ENCODE data around the gene IFITM10. TPM values are rescaled to one million over a fixed set of nuclear protein-coding genes. Genes with fewer than 3 reads are reported as not detected.

The IFITM10 gene
- total RNA-seq, 1 experiment from 2014 or later = 0.59 TPM

- Histone ChIP-seq H2BK120ac (ENCODE audit: low read depth, low read length, poor library complexity, severe bottlenecking) (no peak overlapping the region), H3K4ac (ENCODE audit: low read depth, low read length) (no peak overlapping the region), H3K56ac (ENCODE audit: insufficient read length, low read depth, low read length) (no peak overlapping the region), H4K5ac (ENCODE audit: insufficient read length, low read depth, low read length) (no peak overlapping the region), H3K23ac (ENCODE audit: insufficient read length, low read depth, low read length) (no peak overlapping the region), H3K4me2 (ENCODE audit: insufficient read depth, insufficient read length, low read length) (no peak overlapping the region), H3K14ac (ENCODE audit: insufficient read depth, low read length) (no peak overlapping the region), H3K79me2 (ENCODE audit: insufficient read depth, low read length) (no peaks in the 10 kb centered on the region), H2BK20ac (ENCODE audit: low read depth, low read length, poor library complexity, severe bottlenecking) (no peak overlapping the region), H3K4me1 (ENCODE audit: insufficient read depth, low read length) (no peaks in the 10 kb centered on the region), H4K91ac (ENCODE audit: insufficient read length, low read depth, low read length) (no peak overlapping the region), H2BK5ac (ENCODE audit: insufficient read length, low read length) (no peak overlapping the region), H3T11ph (ENCODE audit: low read length) (no peak overlapping the region), H2BK12ac (ENCODE audit: insufficient read length, low read depth, low read length) (no peak overlapping the region), H4K20me1 (ENCODE audit: control insufficient read depth, insufficient read depth, insufficient read length) (no peaks in the 10 kb centered on the region), H3K79me1 (ENCODE audit: insufficient read depth, low read depth, low read length, poor library complexity, severe bottlenecking) (no peaks in the 10 kb centered on the region), H3K27ac (ENCODE audit: insufficient read length, low read depth, low read length) (no peak overlapping the region), H3K18ac (ENCODE audit: insufficient read length, low read depth, low read length) (no peak overlapping the region), H3K9me3 (ENCODE audit: control insufficient read depth, low read depth, low read length) (no peaks in the 10 kb centered on the region), H2AFZ (ENCODE audit: low read length) (no peak overlapping the region), H3K27me3 (ENCODE audit: insufficient read depth, low read length) (no peaks in the 10 kb centered on the region), H3K9ac (ENCODE audit: extremely low read depth, insufficient read length, low read length) (no peak overlapping the region), H3K23me2 (ENCODE audit: insufficient read length, low read depth, low read length, poor library complexity, severe bottlenecking) (no peaks in the 10 kb centered on the region), H4K8ac (replicated peaks; ENCODE audit: insufficient read length, low read depth, low read length) (no peak overlapping the region), H2AK5ac (ENCODE audit: insufficient read length, low read length) (no peak overlapping the region), H2BK15ac (ENCODE audit: low read depth, low read length) (no peak overlapping the region)
- Mint-ChIP-seq H3K36me3 (ENCODE audit: insufficient read depth in 1 of 3, low read depth in 3 of 3) (no peaks in the 10 kb centered on the region), H3K9me3 (no peaks in the 10 kb centered on the region), H3K27ac (no peak overlapping the region), H3K27me3 (ENCODE audit: low read depth) (peaks cover 70% of the 10 kb centered on the region), H3K4me3 (no peak overlapping the region), H3K4me1 (peaks cover 0 to 2% of the 10 kb centered on the region in 2 experiments; a peak in 1 of 4 replicates)
- WGBS (ENCODE audit: extremely low coverage, insufficient read length, low lambda C conversion rate) = no CpG with 5 or more reads among the region's 12 CpGs
- no peak for DNase-seq
- no peak for TF ChIP-seq CTCF (conservative IDR thresholded peaks at IDR 0.05)
Measured at GRCh38 chr11:1792461-1792860, 42.1 kb upstream of the IFITM10 start.

Data from H9 (cell line).